ENCODE measurements around the gene RHOBTB1.

GRCh38 chr10:60910543-60910942, 33.4 kb downstream of the RHOBTB1 start:
- TF ChIP-seq CTCF (IDR thresholded peaks at IDR 0.05; ENCODE audit: low read depth, low read length, poor library complexity, severe bottlenecking) = no peak
- TF ChIP-seq EZH2phosphoT487 (IDR thresholded peaks at IDR 0.05; ENCODE audit: borderline replicate concordance, low read length) = no peak

Data from DOHH2 (cell line).